T-helper 2 cell (primary cell): ENCODE results near the gene IFT88.
A peak's percentile ranks its signal among the peaks of the same experiment; 100 is the strongest.

Experiments used
- DNase-seq, 5 experiments: peaks; one replicate each; pipeline versions ENCODE4 v3.0.0 to v3.0.0-alpha.2; 2012 to 2022

Gene IFT88

DNA sequence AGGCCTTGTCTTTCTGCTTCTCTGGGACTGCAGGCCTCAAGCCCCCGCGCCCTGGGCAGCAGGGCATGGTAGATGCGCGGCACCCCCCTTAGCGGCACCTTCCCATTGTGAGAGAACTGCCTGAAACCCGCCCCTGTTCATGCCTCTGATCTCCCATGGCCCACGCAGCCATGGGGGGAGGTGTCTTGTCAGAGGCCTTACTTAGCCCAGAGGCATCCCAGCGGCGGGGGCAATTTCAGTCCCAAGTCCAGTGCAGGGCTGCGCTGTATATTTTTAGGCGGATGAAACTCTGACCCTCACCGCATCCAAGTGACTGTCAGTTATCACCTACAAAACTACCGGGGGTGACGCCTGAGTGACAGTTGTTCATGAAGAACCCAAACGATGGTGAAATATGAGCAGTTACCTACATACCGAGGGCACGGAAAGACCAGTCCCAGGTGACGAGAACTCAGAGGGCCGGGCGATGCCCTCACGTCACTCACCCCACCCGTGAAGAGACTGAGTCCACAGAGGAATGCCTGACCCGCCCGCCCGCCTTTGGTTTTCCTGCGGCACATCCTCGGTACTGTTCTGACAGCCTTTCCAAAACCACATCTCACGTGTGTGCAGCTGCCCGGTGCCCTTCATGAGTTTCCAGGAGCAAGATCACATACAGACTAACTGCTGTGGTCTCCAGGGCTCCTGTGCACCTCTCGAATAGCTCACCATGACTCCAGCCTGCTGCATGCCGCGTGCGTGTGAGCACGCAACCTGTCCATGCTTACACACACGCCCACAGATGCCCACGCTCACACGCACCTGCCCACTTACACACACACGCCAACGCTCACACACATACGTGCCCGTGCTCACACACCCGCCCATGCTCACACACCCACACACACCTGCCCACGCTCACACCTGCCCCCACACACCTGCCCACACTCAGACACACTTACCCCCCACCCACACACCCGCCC lies 150.9 kb downstream of the IFT88 start:
- no peak for DNase-seq

GRCh38 chr13:20718958-20719566 lies 152.1 kb downstream of the IFT88 start:
- DNase-seq: no peak

GRCh38 chr13:20719783-20720182 lies 152.8 kb downstream of the IFT88 start:
- no peak for DNase-seq

DNA sequence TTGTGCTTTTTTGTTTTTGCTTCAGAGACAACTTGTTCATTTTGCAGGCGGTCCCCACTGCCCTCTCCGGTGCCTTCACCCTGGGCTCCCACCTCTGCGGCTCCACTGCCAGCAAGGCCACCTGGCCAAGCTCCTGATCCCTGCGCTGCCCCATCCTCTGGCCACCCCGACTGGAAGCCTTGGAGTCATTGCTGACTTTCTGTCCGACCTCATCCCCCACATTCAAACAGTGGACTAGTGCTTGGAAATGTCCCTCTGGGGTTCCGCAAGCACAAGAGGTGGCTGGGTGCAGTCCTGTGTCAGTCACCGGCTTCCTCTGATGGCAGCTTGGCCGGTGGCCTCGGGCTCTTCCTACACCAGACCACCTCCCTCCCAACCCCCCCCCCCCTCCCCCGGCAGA lies 153.5 kb downstream of the IFT88 start:
- DNase-seq: no peak

GRCh38 chr13:20721058-20721453 lies 154.1 kb downstream of the IFT88 start:
- no peak for DNase-seq

GRCh38 chr13:20721454-20722357 lies 154.7 kb downstream of the IFT88 start:
- peak in 1 of 5 experiments; percentile 37 for DNase-seq

DNA sequence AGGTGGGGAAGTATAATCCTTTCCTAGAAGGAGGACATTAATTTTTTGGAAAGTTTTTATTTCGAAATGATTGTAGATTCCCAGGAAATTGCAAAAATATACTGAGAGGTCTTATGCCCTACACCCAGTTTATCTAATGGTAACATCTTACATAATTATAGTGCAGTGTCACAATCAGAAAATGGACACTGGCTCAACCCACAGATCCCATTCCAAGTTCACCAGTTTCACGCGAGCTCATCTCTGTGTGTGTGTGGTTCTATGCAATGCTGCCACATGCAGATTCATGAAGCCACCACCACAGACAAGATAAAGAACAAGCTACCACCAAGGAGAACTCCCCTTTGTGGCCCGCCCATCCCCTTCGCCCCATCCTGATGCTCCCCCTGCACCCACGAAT lies 160.9 kb downstream of the IFT88 start:
- no peak for DNase-seq

DNA sequence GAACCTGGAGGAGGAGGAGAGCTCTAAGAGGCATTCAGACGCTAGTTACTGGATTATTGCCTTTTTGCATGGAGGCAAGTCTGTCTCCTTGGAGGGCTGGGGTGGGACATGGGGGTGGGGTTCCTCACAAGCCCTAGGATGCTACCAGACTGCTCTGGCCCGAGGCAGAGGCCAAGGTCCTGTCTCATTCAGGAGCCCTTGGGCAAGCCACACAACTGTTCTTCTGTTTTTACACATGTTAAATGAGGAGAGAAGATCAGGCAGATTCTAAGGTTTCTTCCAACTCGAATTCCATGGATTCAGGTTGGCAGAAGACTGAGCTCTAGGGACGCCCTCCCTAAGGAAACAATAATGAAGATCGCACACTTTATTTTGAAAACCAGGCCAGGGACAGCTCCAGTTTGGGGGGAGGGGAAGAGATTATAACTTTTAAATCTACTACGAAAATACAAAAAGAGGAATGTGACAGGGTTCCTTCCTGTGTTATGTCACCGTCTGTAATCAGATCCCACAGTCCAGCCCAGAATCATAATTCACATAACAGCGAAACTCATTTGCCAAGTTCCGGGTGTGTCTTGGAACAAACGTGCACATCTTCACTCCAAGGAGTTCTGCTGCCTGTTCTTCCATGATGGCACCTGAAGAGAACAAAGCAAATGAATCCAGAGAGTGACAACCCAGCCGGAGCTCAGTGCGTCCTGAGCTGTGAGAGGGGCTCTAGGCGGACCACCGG lies 161.8 kb downstream of the IFT88 start:
- DNase-seq: no peak

DNA sequence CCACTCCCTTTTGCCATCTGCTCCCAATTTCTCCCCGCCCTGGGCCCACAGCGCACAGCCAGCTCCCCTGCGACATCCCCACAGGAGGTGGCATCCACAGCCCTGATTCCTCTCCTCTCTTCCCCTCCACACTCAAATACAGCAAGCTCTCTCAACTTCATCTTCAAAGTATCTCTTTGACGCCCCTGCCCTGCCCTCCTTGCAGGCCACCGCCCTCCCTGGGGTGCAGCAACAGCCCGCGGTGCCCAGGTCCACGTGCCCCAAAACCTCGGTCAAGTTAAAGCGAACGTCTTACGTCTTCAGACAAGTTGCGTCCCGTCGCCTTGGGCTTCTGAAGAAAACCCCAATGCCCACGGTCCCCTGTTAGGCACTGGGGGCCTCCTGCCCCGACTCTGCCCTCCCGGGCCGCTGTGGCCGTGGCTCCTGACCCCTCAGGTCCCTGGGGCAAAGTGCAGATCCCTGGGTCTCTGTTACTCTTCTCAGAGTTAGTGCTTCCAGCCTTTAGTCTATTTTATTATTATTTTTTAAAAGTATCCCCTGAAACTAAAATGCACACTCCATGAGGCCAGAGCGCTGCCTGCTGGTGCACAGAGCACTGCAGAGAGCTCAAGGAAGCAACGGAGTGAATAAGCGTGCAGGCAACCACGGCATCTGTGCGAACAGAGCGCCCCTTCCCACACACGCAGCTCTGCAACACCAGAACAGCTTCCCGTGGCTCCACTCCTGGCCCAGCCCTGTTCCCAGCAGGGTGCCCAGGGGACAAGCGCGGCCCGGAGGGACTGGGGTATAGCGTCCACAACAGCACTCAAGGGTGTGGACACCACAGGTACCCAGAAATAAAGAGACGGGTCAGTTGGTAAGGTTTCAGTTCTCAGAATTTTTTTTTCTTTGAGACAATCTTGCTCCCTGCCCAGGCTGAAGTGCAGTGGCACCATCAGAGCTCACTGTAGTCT lies 163.0 kb downstream of the IFT88 start:
- no peak for DNase-seq

- no peak for DNase-seq
These were observed 171.7 kb downstream of the IFT88 start for GRCh38 chr13:20738616-20739015.

GRCh38 chr13:20740021-20740420 lies 173.1 kb downstream of the IFT88 start:
- no peak for DNase-seq
